ENCODE data around the gene WDR70. TPM values are rescaled to one million over a fixed set of nuclear protein-coding genes. Genes with fewer than 3 reads are reported as not detected.

The WDR70 gene
- total and polyA plus RNA-seq, 10 of the 15 experiments (the other 5 are each of a cell fraction or from before 2014, with no cell fraction given): 10.9 to 33.6 (median 29.1) TPM

- no peak for ATAC-seq
- ChIA-PET CTCF (interaction anchor here (1.6 kb wide), 1 partner anchor 156 kb away, joined by 4 read pairs; no protein-coding TSS in a partner anchor), POLR2A (no interaction called here), SMC1A (ENCODE audit: uncharacterized antibody, unreplicated experiment) (no interaction called here), RAD21 (ENCODE audit: unreplicated experiment) (no interaction called here)
- Histone ChIP-seq H3K4me3 (no peak overlapping the region), H3K36me3 (ENCODE audit: control insufficient read depth in 2 of 2, insufficient read depth in 2 of 2, low read length in 1 of 2) (no peaks in the 10 kb centered on the region), H3K4me1 (ENCODE audit: control insufficient read depth, insufficient read depth, low read length) (no peaks in the 10 kb centered on the region), H2AFZ (ENCODE audit: control insufficient read depth, low read depth, low read length) (no peak overlapping the region), H3K79me2 (ENCODE audit: control insufficient read depth, insufficient read depth, low read length) (no peaks in the 10 kb centered on the region), H4K20me1 (ENCODE audit: control insufficient read depth, insufficient read depth) (no peaks in the 10 kb centered on the region), H3K9ac (ENCODE audit: control insufficient read depth, insufficient read depth, low read length) (no peak overlapping the region), H3K27ac (ENCODE audit: control insufficient read depth, insufficient read depth) (no peak overlapping the region), H3K9me3 (replicated peaks; ENCODE audit: control insufficient read depth, insufficient read depth, low read length) (no peaks in the 10 kb centered on the region), H3K4me2 (ENCODE audit: control insufficient read depth, insufficient read depth) (no peak overlapping the region), H3K27me3 (replicated peaks in 1 of 2; ENCODE audit: control insufficient read depth in 2 of 2, insufficient read depth in 2 of 2, low read length in 1 of 2) (no peaks in the 10 kb centered on the region)
- WGBS (ENCODE audit: insufficient coverage, insufficient replicate concordance, low lambda C conversion rate, missing lambda C conversion rate): 97% methylated on average over 2 of the region's 2 CpGs
- intact Hi-C loops (cut with micrococcal nuclease; ENCODE audit: unreplicated experiment): no loop called here
- no peak for TF ChIP-seq ESRRA (IDR thresholded peaks at IDR 0.05; ENCODE audit: low read length)
- no peak for TF ChIP-seq IKZF1 (conservative IDR thresholded peaks at IDR 0.05)
- no peak for TF ChIP-seq HDAC2 (IDR thresholded peaks at IDR 0.05)
- TF ChIP-seq ZBTB33 (IDR thresholded peaks at IDR 0.05): no peak
- no peak for TF ChIP-seq BCLAF1 (IDR thresholded peaks at IDR 0.05)
- TF ChIP-seq KLF5 (IDR thresholded peaks at IDR 0.05; ENCODE audit: partially characterized antibody): no peak
- no peak for TF ChIP-seq GABPA (IDR thresholded peaks at IDR 0.05; ENCODE audit: low read depth)
- TF ChIP-seq BHLHE40 (IDR thresholded peaks at IDR 0.05; ENCODE audit: borderline replicate concordance in 1 of 2, low read depth in 2 of 2, low read length in 1 of 2): no peak
- TF ChIP-seq, protein P1, sequence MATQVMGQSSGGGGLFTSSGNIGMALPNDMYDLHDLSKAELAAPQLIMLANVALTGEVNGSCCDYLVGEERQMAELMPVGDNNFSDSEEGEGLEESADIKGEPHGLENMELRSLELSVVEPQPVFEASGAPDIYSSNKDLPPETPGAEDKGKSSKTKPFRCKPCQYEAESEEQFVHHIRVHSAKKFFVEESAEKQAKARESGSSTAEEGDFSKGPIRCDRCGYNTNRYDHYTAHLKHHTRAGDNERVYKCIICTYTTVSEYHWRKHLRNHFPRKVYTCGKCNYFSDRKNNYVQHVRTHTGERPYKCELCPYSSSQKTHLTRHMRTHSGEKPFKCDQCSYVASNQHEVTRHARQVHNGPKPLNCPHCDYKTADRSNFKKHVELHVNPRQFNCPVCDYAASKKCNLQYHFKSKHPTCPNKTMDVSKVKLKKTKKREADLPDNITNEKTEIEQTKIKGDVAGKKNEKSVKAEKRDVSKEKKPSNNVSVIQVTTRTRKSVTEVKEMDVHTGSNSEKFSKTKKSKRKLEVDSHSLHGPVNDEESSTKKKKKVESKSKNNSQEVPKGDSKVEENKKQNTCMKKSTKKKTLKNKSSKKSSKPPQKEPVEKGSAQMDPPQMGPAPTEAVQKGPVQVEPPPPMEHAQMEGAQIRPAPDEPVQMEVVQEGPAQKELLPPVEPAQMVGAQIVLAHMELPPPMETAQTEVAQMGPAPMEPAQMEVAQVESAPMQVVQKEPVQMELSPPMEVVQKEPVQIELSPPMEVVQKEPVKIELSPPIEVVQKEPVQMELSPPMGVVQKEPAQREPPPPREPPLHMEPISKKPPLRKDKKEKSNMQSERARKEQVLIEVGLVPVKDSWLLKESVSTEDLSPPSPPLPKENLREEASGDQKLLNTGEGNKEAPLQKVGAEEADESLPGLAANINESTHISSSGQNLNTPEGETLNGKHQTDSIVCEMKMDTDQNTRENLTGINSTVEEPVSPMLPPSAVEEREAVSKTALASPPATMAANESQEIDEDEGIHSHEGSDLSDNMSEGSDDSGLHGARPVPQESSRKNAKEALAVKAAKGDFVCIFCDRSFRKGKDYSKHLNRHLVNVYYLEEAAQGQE (IDR thresholded peaks at IDR 0.05; ENCODE audit: low read depth, low read length): no peak
- TF ChIP-seq, protein P2, sequence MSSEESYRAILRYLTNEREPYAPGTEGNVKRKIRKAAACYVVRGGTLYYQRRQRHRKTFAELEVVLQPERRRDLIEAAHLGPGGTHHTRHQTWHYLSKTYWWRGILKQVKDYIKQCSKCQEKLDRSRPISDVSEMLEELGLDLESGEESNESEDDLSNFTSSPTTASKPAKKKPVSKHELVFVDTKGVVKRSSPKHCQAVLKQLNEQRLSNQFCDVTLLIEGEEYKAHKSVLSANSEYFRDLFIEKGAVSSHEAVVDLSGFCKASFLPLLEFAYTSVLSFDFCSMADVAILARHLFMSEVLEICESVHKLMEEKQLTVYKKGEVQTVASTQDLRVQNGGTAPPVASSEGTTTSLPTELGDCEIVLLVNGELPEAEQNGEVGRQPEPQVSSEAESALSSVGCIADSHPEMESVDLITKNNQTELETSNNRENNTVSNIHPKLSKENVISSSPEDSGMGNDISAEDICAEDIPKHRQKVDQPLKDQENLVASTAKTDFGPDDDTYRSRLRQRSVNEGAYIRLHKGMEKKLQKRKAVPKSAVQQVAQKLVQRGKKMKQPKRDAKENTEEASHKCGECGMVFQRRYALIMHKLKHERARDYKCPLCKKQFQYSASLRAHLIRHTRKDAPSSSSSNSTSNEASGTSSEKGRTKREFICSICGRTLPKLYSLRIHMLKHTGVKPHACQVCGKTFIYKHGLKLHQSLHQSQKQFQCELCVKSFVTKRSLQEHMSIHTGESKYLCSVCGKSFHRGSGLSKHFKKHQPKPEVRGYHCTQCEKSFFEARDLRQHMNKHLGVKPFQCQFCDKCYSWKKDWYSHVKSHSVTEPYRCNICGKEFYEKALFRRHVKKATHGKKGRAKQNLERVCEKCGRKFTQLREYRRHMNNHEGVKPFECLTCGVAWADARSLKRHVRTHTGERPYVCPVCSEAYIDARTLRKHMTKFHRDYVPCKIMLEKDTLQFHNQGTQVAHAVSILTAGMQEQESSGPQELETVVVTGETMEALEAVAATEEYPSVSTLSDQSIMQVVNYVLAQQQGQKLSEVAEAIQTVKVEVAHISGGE (CRISPR knock-in tag; IDR thresholded peaks at IDR 0.05): no peak
- TF ChIP-seq HDGF (IDR thresholded peaks at IDR 0.05): no peak
- no peak for TF ChIP-seq TCF3 (IDR thresholded peaks at IDR 0.05; ENCODE audit: borderline replicate concordance, insufficient read depth, low read depth, low read length)
- in situ Hi-C loops (cut with MboI): no loop called here
- no TSS peak for BruUV-seq (replicated peaks)
- DNase-seq (ENCODE audit: low read depth, low spot score): no peak
- no peak for FAIRE-seq
Measured at GRCh38 chr5:37569466-37569865, 190.3 kb downstream of the WDR70 start.

All from GM12878 (cell line).